ENCODE results near the gene DDHD1. TPM values are rescaled to one million over a fixed set of nuclear protein-coding genes. Genes with fewer than 3 reads are reported as not detected.

Gene DDHD1
- total RNA-seq, 1 donor from 2014 or later, result 6.7 TPM

DNA sequence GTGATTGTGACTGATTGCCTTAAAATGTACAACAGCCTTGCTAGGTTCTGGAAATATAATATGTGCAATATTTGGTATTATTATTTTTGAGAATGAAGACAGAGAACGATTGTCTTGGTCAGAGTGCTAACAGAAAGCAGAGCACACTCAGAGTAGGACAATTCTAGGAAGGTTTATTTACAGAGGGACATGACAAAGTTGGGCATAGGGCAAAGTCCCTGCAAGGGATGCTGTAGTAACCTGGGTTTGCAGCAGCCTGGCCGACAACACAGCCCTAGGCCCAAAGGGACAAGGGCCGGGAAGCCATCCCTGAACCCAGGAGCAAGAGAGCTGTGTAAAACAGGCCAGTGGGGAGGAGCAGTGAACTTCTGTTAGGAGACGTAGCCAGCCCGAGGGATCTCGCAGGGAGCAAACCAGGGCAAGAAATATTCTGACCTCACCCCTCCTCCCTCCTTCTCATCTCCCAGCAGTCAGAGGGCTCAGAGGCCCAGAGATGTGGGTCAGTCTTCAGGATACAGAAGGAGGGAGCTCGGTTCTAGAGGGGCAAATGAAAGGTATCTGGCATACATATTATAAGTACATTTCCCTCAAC lies 151.2 kb downstream of the DDHD1 start:
- Histone ChIP-seq H3K27me3 (ENCODE audit: low read depth) (no peaks in the 10 kb centered on the region), H3K36me3 (no peaks in the 10 kb centered on the region), H3K9me3 (replicated peaks) (no peaks in the 10 kb centered on the region), H3K4me1 (peaks cover 13% of the 10 kb centered on the region), H3K4me3 (no peak overlapping the region), H3K27ac (replicated peaks) (no peak overlapping the region)
- peak; percentile 16 for DNase-seq
- intact Hi-C loops (cut with micrococcal nuclease), result no loop called here
- TF ChIP-seq, protein P1, sequence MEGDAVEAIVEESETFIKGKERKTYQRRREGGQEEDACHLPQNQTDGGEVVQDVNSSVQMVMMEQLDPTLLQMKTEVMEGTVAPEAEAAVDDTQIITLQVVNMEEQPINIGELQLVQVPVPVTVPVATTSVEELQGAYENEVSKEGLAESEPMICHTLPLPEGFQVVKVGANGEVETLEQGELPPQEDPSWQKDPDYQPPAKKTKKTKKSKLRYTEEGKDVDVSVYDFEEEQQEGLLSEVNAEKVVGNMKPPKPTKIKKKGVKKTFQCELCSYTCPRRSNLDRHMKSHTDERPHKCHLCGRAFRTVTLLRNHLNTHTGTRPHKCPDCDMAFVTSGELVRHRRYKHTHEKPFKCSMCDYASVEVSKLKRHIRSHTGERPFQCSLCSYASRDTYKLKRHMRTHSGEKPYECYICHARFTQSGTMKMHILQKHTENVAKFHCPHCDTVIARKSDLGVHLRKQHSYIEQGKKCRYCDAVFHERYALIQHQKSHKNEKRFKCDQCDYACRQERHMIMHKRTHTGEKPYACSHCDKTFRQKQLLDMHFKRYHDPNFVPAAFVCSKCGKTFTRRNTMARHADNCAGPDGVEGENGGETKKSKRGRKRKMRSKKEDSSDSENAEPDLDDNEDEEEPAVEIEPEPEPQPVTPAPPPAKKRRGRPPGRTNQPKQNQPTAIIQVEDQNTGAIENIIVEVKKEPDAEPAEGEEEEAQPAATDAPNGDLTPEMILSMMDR (IDR thresholded peaks at IDR 0.05; ENCODE audit: borderline replicate concordance), result no peak

DNA sequence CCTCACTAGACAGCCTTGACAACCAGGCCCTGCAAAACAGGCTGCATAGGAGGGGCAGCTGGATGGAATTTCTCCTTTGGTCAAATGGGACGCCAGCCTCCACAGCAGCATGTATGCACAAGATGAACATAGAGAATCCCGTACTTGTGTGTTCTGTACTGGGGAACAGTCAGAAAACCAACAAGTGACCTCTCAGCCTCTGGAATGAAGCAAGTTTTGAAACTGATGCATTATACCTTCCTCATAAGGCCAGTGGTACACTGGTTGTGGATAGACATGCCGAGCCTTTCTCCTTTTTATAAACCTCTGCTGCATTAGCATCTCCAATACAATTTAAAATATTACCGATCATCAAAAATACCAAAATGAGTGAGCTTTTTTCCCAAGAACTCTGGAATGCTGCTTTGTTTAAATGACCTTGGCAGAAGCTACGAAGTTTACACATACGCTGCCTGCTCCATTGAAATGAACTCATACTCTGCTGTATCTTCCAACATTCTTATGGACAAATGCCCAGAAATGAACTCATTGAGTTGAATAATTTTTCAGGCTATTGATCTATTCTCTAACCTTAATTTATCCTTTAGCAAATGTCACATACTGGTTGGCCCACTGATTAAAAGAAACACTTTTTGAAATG lies 154.6 kb downstream of the DDHD1 start:
- Histone ChIP-seq H3K36me3 (no peaks in the 10 kb centered on the region), H3K9me3 (replicated peaks) (no peaks in the 10 kb centered on the region), H3K4me3 (no peak overlapping the region), H3K27ac (replicated peaks) (peak overlapping the region; percentile 21), H3K27me3 (ENCODE audit: low read depth) (no peaks in the 10 kb centered on the region), H3K4me1 (peaks cover 11% of the 10 kb centered on the region)
- intact Hi-C loops (cut with micrococcal nuclease), result no loop called here
- TF ChIP-seq, protein P1 (IDR thresholded peaks at IDR 0.05; ENCODE audit: borderline replicate concordance), result no peak
- DNase-seq, result no peak

DNA sequence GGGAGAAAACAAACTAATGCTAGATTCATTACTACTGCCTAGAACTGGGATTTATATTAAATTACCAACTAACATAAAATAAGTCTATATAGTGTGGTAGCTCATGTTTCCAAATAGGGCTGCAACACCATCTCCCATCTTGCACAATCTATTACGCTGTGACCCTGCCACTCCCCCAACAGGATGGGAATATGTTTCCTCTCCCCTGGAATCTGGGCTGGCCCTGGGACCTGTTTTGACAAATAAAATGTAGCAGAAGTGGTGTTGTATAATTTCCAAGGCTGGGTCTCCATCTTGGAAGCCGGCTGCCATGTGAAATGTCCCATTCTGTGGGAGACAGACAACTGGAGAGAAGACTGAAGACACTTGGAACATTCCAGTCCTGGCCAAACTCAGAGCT lies 156.6 kb downstream of the DDHD1 start:
- no peaks in the 10 kb centered on the region for H3K4me1 ChIP-seq
- intact Hi-C loops (cut with micrococcal nuclease), result no loop called here
- H3K36me3 ChIP-seq, result no peaks in the 10 kb centered on the region
- H3K9me3 ChIP-seq (replicated peaks), result no peaks in the 10 kb centered on the region
- no peaks in the 10 kb centered on the region for H3K27me3 ChIP-seq (ENCODE audit: low read depth)
- TF ChIP-seq, protein P1 (IDR thresholded peaks at IDR 0.05; ENCODE audit: borderline replicate concordance), result no peak
- no peak overlapping the region for H3K4me3 ChIP-seq
- no peak for DNase-seq
- H3K27ac ChIP-seq (replicated peaks), result no peak overlapping the region

DNA sequence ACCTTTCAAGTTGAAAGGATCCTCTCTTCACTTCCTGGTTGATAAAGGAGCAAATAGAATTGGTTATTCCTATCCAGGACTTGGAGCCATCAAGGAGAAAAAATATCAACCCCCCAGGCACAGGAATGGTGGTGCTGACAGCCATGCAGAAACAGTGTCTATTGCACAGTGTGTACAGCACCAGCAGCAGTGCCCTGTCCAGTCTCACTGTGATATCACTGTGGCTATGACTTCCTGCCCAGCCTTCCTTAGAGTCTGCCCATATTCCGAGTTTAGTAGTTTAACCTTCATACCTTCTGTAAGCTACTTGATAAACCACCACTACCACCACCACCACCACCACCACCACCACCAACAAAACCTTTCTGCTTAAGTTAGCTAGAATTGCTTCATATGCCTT lies 157.1 kb downstream of the DDHD1 start:
- Histone ChIP-seq H3K4me1 (no peaks in the 10 kb centered on the region), H3K36me3 (no peaks in the 10 kb centered on the region), H3K27ac (replicated peaks) (no peak overlapping the region), H3K4me3 (no peak overlapping the region), H3K9me3 (replicated peaks) (no peaks in the 10 kb centered on the region), H3K27me3 (ENCODE audit: low read depth) (no peaks in the 10 kb centered on the region)
- no peak for DNase-seq
- intact Hi-C loops (cut with micrococcal nuclease), result no loop called here
- TF ChIP-seq, protein P1 (IDR thresholded peaks at IDR 0.05; ENCODE audit: borderline replicate concordance), result no peak

DNA sequence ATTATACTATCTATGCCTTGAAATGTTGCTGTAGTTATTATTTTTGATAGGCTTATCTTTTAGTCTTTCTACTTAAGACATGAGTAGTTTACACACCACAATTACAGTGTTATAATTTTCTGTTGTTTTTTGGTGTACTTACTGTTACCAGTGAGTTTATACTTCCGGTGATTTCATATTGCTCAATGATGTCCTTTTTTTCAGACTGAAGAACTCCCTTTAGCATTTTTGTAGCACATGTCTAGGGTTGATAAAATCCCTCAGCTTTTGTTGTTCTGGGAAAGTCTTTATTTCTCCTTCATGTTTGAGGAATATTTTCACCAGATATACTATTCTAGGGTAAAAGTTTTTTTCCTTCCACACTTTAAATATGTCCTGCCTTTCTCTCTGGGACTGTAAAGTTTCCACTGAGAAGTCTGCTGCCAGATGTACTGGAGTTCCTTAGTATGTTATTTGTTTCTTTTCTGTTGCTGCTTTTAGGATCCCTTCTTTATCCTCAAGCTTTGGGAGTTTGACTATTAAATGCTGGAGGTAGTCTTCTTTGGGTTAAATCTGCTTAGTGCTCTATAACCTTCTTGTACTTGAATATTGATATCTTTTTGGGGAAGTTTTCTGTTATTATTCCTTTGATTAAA lies 160.8 kb downstream of the DDHD1 start:
- intact Hi-C loops (cut with micrococcal nuclease), result no loop called here
- H3K4me3 ChIP-seq, result no peak overlapping the region

More for the DNA sequence above, 160.8 kb downstream of the DDHD1 start:
- TF ChIP-seq, protein P1 (IDR thresholded peaks at IDR 0.05; ENCODE audit: borderline replicate concordance), result no peak
- H3K36me3 ChIP-seq, result no peaks in the 10 kb centered on the region
- no peaks in the 10 kb centered on the region for H3K9me3 ChIP-seq (replicated peaks)
- no peaks in the 10 kb centered on the region for H3K4me1 ChIP-seq
- H3K27ac ChIP-seq (replicated peaks), result no peak overlapping the region
- no peak for DNase-seq
- no peaks in the 10 kb centered on the region for H3K27me3 ChIP-seq (ENCODE audit: low read depth)

All from left ventricle myocardium inferior (tissue), 1 donor.